Measurements from ENCODE around the gene MEF2C.
A peak's percentile ranks its signal among the peaks of the same experiment; 100 is the strongest.

The MEF2C gene

GRCh38 chr5:88746438-88746882 lies 136.5 kb downstream of the MEF2C start:
- peaks cover 66% of the 10 kb centered on the region for H3K36me3 ChIP-seq (ENCODE audit: insufficient read depth, low read length)
- H3K27me3 ChIP-seq (ENCODE audit: insufficient read depth, low read length) = no peaks in the 10 kb centered on the region
- H3K79me2 ChIP-seq (ENCODE audit: insufficient read depth, low read length) = no peaks in the 10 kb centered on the region
- TF ChIP-seq CTCF (IDR thresholded peaks at IDR 0.05; ENCODE audit: low read length) = no peak
- no peak for TF ChIP-seq EZH2 (IDR thresholded peaks at IDR 0.05; ENCODE audit: borderline replicate concordance, low read length)
- H3K9me3 ChIP-seq (ENCODE audit: low read length) = no peaks in the 10 kb centered on the region
- H3K4me2 ChIP-seq (ENCODE audit: low read length) = no peak overlapping the region
- H4K20me1 ChIP-seq (ENCODE audit: insufficient read depth, low read length) = no peaks in the 10 kb centered on the region
- no peak overlapping the region for H2AFZ ChIP-seq (ENCODE audit: low read length)
- peaks cover 25% of the 10 kb centered on the region for H3K4me1 ChIP-seq (ENCODE audit: insufficient read depth, low read length, severe bottlenecking)
- no peak overlapping the region for H3K9ac ChIP-seq (ENCODE audit: low read length)
- H3F3A ChIP-seq (ENCODE audit: insufficient read depth, low read length) = no peaks in the 10 kb centered on the region
- H3K9me2 ChIP-seq (ENCODE audit: low read depth, low read length) = no peaks in the 10 kb centered on the region
- no peak overlapping the region for H3K4me3 ChIP-seq (ENCODE audit: low read depth, low read length, poor library complexity, severe bottlenecking)
- peak overlapping the region; percentile 68 for H3K27ac ChIP-seq (ENCODE audit: low read depth, low read length, poor library complexity, severe bottlenecking)

- Histone ChIP-seq H3K4me3 (ENCODE audit: low read depth, low read length, poor library complexity, severe bottlenecking) (no peak overlapping the region), H3K9me3 (ENCODE audit: low read length) (no peaks in the 10 kb centered on the region), H3K9me2 (ENCODE audit: low read depth, low read length) (no peaks in the 10 kb centered on the region), H3K27me3 (ENCODE audit: insufficient read depth, low read length) (no peaks in the 10 kb centered on the region), H4K20me1 (ENCODE audit: insufficient read depth, low read length) (no peaks in the 10 kb centered on the region), H3K4me1 (ENCODE audit: insufficient read depth, low read length, severe bottlenecking) (peaks cover 37% of the 10 kb centered on the region), H3K36me3 (ENCODE audit: insufficient read depth, low read length) (peaks cover 64% of the 10 kb centered on the region), H3F3A (ENCODE audit: insufficient read depth, low read length) (no peaks in the 10 kb centered on the region), H3K27ac (ENCODE audit: low read depth, low read length, poor library complexity, severe bottlenecking) (no peak overlapping the region), H2AFZ (ENCODE audit: low read length) (no peak overlapping the region), H3K79me2 (ENCODE audit: insufficient read depth, low read length) (no peaks in the 10 kb centered on the region), H3K4me2 (ENCODE audit: low read length) (no peak overlapping the region), H3K9ac (ENCODE audit: low read length) (no peak overlapping the region)
- TF ChIP-seq CTCF (IDR thresholded peaks at IDR 0.05; ENCODE audit: low read length) (no peak), EZH2 (IDR thresholded peaks at IDR 0.05; ENCODE audit: borderline replicate concordance, low read length) (no peak)
Measured at GRCh38 chr5:88745093-88745696, 137.8 kb downstream of the MEF2C start.

GRCh38 chr5:88743231-88743834 lies 139.7 kb downstream of the MEF2C start:
- Histone ChIP-seq H3K4me2 (ENCODE audit: low read length) (no peak overlapping the region), H3K9me3 (ENCODE audit: low read length) (no peaks in the 10 kb centered on the region), H2AFZ (ENCODE audit: low read length) (no peak overlapping the region), H3K27me3 (ENCODE audit: insufficient read depth, low read length) (no peaks in the 10 kb centered on the region), H3K79me2 (ENCODE audit: insufficient read depth, low read length) (no peaks in the 10 kb centered on the region), H3K9me2 (ENCODE audit: low read depth, low read length) (no peaks in the 10 kb centered on the region), H4K20me1 (ENCODE audit: insufficient read depth, low read length) (no peaks in the 10 kb centered on the region), H3F3A (ENCODE audit: insufficient read depth, low read length) (no peaks in the 10 kb centered on the region), H3K36me3 (ENCODE audit: insufficient read depth, low read length) (peaks cover 50% of the 10 kb centered on the region), H3K4me1 (ENCODE audit: insufficient read depth, low read length, severe bottlenecking) (peaks cover 50% of the 10 kb centered on the region), H3K27ac (ENCODE audit: low read depth, low read length, poor library complexity, severe bottlenecking) (no peak overlapping the region), H3K4me3 (ENCODE audit: low read depth, low read length, poor library complexity, severe bottlenecking) (no peak overlapping the region), H3K9ac (ENCODE audit: low read length) (no peak overlapping the region)
- TF ChIP-seq CTCF (IDR thresholded peaks at IDR 0.05; ENCODE audit: low read length) = no peak
- no peak for TF ChIP-seq EZH2 (IDR thresholded peaks at IDR 0.05; ENCODE audit: borderline replicate concordance, low read length)
